HG02571 (cell line): Measurements from ENCODE around the gene RNU4-1.
A peak's percentile ranks its signal among the peaks of the same experiment; 100 is the strongest.
"Not testable (repeated sequence)": the region's sequence is repeated elsewhere in the genome, so short reads cannot be mapped to it uniquely, and the experiment has no call there.

Experiments used
- ATAC-seq: cut with Tn5 transposase; IDR thresholded peaks from one replicate; pipeline ENCODE4 v1.9.1; 2021; ENCODE audit warnings: mild to moderate bottlenecking, moderate library complexity; ENCODE audit not compliant: unreplicated experiment

RNU4-1 gene

GRCh38 chr12:120292661-120293531, at the start of gene RNU4-1:
TSS of gene RNU4-1 (minus strand) at chr12:120293237.
- ATAC-seq: peak; percentile 34

GRCh38 chr12:120342175-120343038, 49.4 kb upstream of the RNU4-1 start:
- no peak for ATAC-seq

GRCh38 chr12:120339256-120339655, 46.2 kb upstream of the RNU4-1 start:
- ATAC-seq: no peak

- ATAC-seq: no peak
Observed at GRCh38 chr12:120337730-120338129, 44.7 kb upstream of the RNU4-1 start.

GRCh38 chr12:120336392-120336791, 43.4 kb upstream of the RNU4-1 start:
- ATAC-seq: not testable (repeated sequence)

- not testable (repeated sequence) for ATAC-seq
Observed at GRCh38 chr12:120335447-120335846, 42.4 kb upstream of the RNU4-1 start.

GRCh38 chr12:120332523-120332922, 39.5 kb upstream of the RNU4-1 start:
- no peak for ATAC-seq

- ATAC-seq: no peak
Observed at GRCh38 chr12:120332041-120332440, 39.0 kb upstream of the RNU4-1 start.

- ATAC-seq: no peak
Observed at GRCh38 chr12:120331390-120331789, 38.4 kb upstream of the RNU4-1 start.

- ATAC-seq: no peak
Observed at GRCh38 chr12:120328228-120328627, 35.2 kb upstream of the RNU4-1 start.

GRCh38 chr12:120327593-120327992, 34.6 kb upstream of the RNU4-1 start, which contains the start of gene PLA2G1B:
TSS of gene PLA2G1B (minus strand) at chr12:120327779. CDS start at chr12:120327753, 26 bp downstream.
- no peak for ATAC-seq

GRCh38 chr12:120324841-120325417, 31.9 kb upstream of the RNU4-1 start:
- ATAC-seq: no peak

GRCh38 chr12:120323772-120324171, 30.7 kb upstream of the RNU4-1 start:
- no peak for ATAC-seq

GRCh38 chr12:120321382-120322202, 28.6 kb upstream of the RNU4-1 start:
- ATAC-seq: no peak

GRCh38 chr12:120317224-120318105, 24.4 kb upstream of the RNU4-1 start:
- ATAC-seq: peak; percentile 99

- ATAC-seq: no peak
Observed at GRCh38 chr12:120316798-120317223, 23.8 kb upstream of the RNU4-1 start.

- no peak for ATAC-seq
Observed at GRCh38 chr12:120314220-120314619, 21.2 kb upstream of the RNU4-1 start.

- peak; percentile 93 for ATAC-seq
Observed at GRCh38 chr12:120301962-120302815, 9.2 kb upstream of the RNU4-1 start, which contains the start of gene SIRT4. TSS of gene SIRT4 (plus strand) at chr12:120302321. CDS start at chr12:120303562, 1,241 bp downstream.

- no peak for ATAC-seq
Observed at GRCh38 chr12:120292411-120292660, 701 bp downstream of the RNU4-1 start.
